Inferior parietal cortex (tissue), 1 donor: ENCODE results near the gene SZRD1.

Experiments used
- DNase-seq: peaks from one replicate; pipeline ENCODE4 v3.0.0-alpha.2; 2016; ENCODE audit errors: extremely low spot score

The SZRD1 gene

DNA sequence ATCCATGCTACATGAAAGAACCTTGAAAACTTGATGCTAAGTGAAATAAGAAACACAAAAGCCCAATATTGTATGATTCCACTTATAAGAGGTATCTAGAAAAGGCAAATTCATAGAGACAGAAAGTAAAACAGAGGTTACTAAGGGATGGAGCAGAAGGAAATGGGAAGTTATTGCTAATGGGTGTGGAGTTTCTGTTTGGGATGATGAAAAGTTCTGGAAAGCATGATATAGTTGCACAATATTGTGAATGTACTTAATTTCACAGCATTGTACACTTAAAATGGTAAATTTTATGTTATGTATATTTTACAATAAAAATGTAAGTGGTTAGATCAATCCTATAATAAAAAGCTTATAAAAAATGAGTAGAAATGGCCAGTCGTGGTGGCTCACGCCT is 71.9 kb downstream of the SZRD1 start:
- no peak for DNase-seq

DNA sequence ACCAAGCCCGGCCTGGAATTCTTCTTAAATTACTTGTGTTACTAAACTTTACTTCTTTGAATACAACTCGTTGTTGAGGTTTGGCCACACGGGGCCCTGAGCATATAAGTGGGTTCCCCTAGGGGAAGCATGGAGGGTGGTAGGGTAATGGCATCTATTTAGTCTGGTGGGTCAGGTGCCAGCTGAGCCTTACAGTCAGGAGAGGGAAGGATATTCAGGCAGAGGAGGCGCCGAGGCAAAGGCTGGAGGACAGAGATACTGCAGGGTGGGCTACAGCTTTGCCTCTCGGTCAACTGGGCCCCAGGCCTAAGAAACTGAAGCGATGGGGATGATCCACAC is 73.1 kb downstream of the SZRD1 start:
- DNase-seq = no peak

DNA sequence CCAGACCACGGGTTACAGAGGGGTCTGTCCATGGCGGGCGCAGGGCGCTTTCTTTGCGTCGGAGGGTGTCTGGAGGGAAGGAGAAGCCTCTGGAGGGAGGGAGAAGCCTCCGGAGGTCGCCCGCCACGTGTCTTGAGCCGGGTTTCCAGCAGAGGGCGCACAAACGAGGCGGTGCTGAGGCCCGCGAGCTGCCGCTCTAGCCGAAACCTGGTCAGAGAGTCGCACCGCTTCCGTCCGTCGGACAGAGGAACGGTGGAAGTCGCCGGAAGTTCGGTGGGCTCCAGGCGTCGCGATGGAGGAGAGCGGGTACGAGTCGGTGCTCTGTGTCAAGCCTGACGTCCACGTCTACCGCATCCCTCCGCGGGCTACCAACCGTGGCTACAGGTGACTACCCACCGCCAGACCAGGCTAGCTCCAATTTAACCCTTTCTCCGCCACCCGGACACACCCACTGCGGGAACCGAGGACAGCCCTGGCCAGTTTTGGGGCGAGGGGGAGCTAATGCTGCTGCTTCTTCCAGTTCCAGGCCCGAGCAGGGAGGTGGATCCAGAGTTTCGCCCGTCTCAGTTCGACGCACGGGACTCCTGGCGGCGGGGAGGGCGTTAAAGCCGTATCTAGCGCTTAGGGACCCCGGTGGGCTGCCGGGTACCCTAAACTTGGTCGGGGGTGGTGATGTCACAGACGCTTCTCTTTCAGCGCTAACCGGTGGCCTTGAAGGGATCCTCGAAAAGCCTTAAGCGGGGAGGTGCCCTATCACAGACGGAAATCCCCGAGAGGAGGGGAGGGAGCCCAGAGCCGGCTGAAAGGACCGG is 73.6 kb downstream of the SZRD1 start, which contains the start of gene NECAP2:
Gene NECAP2 (plus strand): TSS at position 255 of the 812 bp plus-strand sequence. CDS start 38 bp downstream, at position 293.
- DNase-seq = peak; percentile 93

DNA sequence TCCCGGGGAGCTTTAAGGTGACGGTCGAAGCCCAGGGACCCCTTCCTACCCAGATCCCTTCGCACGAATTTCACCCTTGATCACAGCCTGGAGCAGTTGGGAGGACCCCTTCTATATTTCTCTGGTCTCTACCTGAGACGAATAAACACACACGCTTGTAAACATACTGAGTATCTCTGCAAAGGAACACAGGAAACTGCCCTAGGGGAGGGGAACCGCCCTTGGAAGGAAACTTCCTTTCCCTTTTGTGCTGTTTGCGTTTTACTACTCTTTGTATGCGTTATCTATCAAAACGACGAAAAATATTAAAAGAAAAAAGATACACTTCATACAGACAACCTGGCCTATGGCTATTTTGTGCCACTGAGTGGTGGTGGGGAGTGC is 74.2 kb downstream of the SZRD1 start:
- no peak for DNase-seq

DNA sequence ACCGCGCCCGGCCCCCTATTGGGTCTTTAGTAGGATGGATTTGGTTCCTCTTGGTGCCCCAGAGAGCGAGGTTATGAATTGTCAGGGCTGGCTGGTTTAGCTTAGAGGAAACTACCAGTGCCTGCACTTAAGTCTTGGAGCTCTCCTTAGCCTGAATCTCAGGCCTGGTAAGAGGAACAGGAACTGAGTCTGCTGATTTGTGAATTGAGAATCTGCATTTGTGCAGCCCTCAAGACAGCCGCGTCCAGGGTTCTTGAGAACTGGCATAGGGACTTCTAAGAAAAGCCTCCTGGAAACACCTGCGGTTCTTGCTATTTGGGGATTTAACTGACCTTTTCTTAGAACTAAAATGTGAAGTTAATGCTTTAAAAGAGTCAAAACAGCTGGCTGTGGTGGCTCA is 75.2 kb downstream of the SZRD1 start:
- DNase-seq = no peak

DNA sequence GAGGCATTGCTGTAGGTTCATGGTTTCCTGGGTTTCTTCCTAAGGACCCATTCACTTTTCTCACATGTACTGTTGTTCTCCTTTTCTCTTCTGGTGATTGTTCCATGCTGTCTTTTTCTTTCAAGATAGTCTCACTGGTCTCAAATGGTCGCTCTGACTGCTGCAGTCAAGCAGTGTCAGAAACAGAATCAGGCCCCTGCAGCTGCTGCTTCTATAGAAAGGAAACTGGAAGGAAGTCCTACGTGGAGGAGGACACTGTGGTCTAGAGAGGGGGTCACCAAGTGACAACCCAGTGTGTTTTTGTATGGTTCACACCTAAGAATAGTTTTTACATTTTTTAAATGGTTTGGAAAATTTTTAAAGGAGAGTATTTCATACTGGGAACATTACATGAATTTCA is 75.9 kb downstream of the SZRD1 start:
- DNase-seq = no peak

DNA sequence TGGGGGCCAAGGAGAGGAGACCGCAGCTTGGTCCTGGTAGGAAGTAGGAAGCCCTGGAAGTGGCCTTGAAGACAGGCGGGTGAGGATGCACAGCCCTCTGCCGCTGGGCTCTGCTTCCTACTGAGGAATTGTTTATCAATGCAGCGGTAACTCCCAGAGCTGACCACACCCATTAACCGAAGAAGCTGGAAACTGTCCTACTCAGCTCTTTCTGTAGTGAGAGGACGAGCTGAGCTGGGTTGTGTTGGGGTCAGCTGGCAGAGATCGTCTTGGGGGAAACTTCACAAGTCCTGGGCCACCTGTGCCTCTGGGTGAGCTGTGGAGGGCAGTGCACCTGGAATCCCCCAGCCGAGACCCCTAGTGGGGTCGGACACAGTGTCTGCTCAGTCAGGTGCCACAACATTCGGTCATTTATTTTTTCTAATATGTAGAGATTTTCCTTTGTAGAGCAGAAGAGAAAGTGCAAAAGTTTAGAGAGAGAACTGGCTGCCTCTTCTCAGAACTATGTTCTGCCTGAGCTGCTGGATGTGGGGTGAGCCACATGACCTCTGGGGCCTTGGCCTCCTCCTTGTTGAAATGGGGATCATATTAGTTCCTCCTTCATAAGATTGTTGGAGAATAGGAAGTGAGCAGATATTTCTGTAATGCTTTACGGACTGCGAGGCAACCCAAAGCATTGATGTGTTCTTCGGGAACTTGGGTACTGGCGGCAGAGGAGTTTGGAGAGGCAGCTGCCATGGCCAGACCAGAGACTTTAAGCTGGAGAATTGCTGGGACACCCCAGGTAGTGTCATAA is 77.1 kb downstream of the SZRD1 start:
- DNase-seq = no peak

DNA sequence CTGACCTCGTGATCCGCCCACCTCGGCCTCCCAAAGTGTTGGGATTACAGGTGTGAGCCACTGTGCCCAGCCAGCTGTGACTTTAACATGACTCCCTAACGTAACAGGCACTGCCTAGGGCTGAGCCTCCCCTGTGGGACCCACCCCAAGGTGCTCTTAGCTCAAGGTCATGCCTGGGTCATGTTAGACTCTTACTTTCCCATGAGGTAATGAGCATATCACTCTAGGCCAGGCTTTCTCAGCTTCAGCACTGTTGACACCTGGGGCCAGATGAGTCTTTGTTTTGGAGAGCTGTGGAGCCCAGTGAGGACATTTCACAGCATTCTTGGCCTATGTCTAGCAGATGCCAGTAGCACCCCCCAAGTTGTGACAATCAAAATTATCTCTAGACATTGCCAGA is 78.0 kb downstream of the SZRD1 start:
- no peak for DNase-seq

DNA sequence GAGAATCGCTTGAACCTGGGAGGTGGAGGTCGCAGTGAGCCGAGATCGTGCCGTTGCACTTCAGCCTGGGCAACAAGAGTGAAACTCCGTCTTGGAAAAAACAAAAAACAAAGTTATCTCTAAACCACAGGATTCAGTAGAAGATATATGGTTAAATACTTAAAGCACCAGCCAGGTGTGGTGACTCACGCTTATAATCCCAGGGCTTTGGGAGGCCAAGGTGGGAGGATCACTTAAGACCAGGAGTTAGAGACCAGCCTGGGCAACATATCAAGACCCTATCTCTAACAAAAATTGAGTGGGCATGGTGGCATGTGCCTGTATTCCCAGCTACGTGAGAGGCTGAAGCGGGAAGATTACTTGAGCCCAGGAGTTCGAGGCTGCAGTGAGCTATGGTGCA is 79.1 kb downstream of the SZRD1 start:
- no peak for DNase-seq

DNA sequence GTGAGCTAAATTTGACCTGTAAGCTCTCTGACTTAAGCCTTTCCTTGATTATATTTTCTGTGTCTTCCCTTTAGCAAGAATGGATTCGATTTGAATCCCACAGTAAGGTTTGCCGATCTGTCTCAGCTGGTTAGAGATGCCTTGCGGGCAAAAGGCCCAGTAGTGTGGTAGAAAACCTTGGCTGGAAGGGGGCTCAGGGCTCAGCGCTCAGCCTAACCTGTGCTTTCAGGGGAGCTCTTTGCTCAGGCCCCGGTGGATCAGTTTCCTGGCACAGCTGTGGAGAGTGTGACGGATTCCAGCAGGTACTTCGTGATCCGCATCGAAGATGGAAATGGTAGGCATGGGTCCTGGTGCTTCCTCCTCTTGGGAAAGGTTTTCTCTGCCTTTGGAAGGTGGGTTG is 80.6 kb downstream of the SZRD1 start:
- DNase-seq = no peak
